NCI-H446 (cell line): ENCODE measurements around the gene CDH20.

ENCODE experiments used
- DNase-seq, 2 experiments: peaks; one replicate each; lab custom pipeline; 2025; lab: John Stamatoyannopoulos, UW

Gene CDH20

DNA sequence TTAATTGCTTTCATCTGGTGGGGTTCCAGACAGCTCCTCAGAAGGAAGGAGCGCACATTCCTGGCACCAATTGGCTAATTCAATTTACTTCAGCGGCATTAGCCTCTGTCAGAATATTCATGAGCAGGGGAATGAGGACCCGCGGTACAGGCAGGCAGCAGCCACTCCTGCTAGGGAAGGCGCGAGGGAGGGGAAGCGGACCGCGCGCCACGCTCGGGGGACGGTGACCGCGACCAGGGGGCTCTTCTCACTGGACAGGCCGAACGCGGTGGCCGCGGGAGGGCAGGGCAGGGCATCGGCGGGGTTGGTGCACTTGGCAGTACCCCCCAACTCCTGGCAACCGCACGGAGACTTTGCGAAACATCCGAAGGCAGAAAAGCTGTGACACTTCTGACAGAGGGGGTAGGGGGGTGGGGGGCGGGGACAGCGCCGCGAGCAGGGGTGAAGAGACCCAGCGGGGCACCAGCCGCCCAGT is at the start of gene CDH20:
TSS of gene CDH20 (plus strand) at position 160 of the 475 bp plus-strand sequence.
- DNase-seq: no peak

GRCh38 chr18:61284039-61284438 is 49.2 kb upstream of the CDH20 start:
- DNase-seq: no peak

- DNase-seq: no peak
Observed at GRCh38 chr18:61285777-61286176, 47.5 kb upstream of the CDH20 start.

- no peak for DNase-seq
Observed at GRCh38 chr18:61286867-61287266, 46.4 kb upstream of the CDH20 start.

DNA sequence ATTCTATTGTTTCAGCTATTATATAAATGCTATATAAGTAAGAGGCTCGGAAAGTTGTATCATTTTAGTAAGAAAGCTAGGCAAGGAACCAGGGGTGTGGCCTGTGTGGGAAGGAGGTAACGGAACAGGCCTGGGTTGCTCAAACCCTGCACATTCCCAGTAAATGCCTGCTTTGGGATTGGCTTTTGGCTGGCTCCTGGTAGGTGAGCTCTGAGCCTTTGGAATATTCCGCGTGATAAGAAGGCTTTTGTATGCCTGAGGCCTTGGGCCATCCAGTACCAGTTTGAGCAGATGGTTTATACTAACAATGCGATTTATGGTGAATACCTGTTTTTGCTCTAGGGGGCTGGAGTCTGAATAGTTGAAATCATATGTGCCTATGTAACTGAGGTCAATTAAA is 42.6 kb upstream of the CDH20 start:
- DNase-seq: no peak

GRCh38 chr18:61292280-61293035 is 40.8 kb upstream of the CDH20 start:
- no peak for DNase-seq

DNA sequence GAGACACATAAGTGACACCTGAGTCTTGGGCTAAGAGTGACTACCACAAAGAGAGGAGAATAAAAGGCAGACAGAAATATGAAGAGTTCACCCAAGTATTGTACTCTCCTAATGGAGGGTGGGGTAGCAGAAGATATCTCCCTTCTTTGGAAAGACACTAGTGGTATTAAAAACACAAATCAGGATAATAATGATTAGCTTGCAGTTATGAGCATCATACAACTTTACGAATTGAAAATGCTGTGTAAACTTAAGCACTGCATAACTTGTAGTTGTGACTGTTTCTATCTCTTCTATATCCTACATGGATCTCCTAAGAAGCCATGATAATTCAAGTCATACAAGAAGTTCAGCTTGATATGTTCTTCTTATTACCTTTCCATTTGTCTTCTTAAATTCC is 38.1 kb upstream of the CDH20 start:
- DNase-seq: no peak

DNA sequence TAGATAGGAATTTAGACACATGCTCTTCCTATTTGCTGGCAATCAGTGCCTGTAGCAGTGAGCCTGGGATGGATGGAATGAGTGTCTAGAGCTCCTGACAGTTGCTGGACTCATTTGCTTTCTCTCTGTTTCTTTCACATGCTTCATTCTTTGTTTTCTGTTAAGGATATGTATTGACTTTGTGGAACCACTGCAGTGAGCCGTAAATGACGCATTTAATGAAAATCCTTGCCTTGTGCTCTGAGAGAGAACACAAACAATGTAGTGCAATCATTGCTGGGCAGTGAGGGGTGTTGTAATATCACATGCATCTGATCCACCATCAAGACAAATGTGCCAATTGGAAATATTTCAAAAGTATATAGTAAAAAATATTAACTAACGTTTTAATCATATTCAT is 25.2 kb upstream of the CDH20 start:
- DNase-seq: no peak

GRCh38 chr18:61308795-61309393 is 24.3 kb upstream of the CDH20 start:
- DNase-seq: no peak

DNA sequence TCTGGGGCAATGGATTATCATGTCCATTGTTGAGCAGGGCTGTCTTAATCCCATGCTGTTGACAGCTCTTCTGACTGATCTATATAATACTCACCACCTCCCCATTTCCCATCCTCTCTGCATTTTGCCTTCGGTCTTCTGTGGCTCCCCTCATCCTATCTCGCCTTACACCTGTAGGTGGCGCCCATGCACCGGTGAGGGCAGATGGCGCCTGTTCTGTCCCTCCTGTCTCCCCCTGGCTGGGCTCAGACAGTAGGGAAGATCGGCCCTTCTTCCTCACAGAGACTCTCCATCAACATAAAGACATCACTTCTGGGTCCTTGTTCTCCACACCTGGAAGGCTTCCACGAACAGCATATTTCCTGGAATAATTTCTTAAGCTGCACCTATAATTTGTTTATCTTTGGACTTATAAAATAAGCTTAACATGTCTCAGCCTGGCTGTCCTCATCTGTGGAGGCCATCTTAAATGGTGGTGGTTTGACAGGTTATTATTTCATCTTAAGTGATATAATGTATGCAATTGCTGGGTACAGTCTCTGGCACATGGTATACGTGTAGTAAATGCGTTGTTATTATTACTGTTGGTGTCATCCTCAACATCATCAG is 10.9 kb upstream of the CDH20 start:
- peak; percentile 19 to 71 for DNase-seq

- no peak for DNase-seq
Observed at GRCh38 chr18:61323951-61324350, 9.3 kb upstream of the CDH20 start.

DNA sequence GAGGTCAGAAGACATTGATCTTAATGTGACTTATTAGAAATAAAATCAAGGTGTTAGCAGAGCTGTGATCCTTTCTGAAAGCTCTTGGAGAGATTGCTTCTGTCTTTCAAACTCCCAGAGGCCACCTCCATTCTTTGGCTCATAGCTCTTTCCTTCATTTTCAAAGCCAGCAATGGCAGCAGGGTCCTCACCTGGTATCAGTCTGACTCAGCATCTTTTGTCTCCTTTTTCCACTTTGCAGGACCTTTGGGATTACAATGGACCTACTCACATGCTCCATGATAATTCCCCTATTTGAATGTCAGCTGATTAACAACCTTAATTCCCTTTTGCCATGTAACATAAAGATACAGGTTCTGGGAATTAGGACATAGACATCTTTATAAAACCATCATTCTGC is 6.8 kb upstream of the CDH20 start:
- DNase-seq: no peak

GRCh38 chr18:61329398-61329797 is 3.8 kb upstream of the CDH20 start:
- DNase-seq: no peak

GRCh38 chr18:61331051-61331450 is 2.2 kb upstream of the CDH20 start:
- DNase-seq: no peak

- no peak for DNase-seq
Observed at GRCh38 chr18:61333746-61334490, 688 bp downstream of the CDH20 start.

DNA sequence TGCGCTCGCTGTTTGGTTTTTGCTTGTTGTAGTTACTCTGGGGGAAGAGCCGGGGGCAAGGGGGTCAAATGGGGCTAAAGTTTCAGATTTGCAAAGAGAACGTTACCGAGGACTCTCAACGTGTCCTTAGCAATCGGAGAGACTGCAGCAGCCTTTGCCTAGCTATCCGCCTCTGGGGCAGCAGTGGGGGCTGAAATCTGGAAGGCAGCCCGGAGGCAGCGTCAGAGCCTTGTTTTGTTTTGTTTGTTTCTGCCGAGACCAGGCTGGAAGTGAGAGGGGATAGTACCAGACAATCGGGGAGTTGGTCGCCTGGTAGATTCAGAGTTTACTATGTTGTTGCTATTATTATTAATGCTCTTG is 1.2 kb downstream of the CDH20 start:
- DNase-seq: no peak

DNA sequence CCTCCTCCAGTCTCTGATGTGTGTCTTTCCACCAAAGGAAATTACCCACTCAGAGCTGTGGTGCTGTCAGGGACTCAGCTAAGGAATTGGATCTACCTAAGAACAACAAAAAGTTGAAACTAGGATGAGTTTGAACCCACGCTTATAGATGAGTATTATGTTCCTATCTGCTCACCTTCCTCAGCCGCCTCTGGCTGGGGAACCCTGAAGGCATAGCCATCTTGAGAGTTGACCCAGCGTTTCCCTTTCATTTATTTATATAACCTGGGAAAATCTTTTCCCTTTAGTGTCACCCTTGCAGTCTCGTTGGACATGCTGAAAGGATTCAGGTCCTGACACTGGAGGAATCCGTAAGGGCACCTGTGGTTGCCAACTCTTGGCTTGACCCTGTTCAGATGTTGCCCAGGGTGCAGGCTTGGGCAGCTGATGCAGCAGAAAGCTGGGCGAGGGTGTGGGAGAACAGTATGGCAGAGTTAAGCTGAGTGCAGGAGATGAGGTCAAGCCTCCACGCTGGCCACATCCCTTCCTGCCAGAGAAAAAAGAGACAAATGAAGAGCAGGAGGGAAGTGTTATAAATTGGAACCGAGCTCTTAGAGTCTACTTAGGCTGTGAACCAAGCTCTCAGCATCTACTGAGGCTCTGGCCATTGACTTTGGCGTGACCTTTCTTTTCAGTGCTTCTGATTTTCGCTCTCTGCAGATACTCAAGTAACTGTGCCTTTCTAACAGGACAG is 1.9 kb downstream of the CDH20 start:
- no peak for DNase-seq

DNA sequence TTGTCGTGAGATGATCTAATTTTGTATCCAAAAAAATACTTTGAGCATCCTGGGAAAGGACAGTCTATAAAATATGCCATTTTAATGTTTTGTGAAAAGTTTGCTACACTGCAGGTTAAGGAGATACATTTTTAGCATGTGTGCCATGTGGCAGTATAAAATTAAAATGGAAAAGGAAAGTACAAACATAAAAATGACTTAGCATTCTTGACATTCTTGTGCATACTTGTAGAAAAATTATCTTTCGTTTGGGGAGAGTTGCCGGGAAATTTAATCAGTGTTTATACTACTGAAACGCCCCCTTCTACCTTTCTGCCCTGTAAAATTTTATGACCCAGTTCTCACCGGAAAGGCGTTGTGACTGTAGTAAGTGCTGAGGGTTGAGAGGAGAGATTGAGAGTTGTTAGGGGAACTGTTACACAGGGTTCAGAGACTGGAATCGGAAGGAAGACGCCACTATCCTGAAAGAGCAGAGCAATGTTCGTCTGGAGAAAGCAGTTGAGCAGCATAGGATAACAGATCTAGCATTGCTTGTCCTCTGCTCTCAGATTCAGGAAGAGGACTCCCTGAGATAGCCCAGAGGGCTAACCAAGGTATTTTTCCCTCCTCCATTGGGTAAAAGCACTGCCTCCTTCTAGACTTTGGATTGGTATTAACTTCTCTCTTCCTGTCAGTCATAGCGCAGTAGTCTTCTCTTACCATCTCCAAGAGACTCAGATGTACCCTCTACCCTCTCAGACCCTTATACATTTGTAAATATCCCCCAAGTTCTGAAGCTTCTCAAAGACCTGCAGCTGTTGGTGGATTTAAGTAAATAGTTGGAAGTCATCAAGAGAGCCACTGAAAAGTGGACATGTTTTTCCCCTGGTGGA is 2.7 kb downstream of the CDH20 start:
- no peak for DNase-seq

DNA sequence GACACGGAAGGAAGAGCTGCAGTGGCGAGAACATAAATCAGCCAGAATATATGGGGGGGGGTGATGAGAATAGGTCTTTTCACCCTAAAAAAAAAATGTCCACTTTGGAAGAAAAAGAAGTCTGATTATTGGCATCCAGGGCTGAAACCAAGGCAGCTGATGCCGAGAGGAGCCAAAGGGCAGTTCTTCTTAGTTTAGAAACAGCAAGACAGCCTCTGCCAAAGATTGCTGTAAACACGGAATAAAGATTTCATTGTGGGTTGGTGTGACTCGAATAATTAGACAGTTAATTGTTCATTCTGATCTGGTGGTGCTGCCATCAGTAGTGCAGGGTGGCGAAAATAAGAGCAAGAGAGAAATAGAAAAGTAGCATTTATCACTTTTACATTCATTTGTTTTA is 3.5 kb downstream of the CDH20 start:
- no peak for DNase-seq

GRCh38 chr18:61337527-61337926 is 4.3 kb downstream of the CDH20 start:
- no peak for DNase-seq

DNA sequence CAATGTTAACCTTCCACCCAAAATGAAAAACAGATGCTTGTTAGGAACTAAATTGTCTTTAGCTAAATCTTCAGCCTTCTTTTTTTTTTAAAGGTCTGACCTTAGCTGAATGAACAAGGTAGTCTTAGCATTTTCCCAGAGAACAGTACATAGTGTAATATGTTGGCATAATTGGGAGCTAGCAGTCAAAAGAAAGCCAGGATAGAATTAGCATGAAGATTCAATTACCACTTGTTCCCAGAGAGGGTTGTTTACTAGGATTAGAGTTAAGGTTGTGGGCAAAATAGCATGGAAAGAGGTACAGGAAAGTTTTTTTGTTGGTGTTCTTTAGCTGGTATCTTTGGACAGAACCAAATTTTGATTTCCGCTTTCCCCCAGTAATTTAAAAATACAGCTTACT is 6.9 kb downstream of the CDH20 start:
- DNase-seq: no peak
